ENCODE data around the gene GIGYF1. TPM values are rescaled to one million over a fixed set of nuclear protein-coding genes. Genes with fewer than 3 reads are reported as not detected.

Gene GIGYF1
- total and polyA plus RNA-seq, 9 donors, result 7.0 to 93.0 (median 56.1) TPM

GRCh38 chr7:100630066-100630465 is 64.0 kb downstream of the GIGYF1 start:
- Histone ChIP-seq H3K36me3 (no peaks in the 10 kb centered on the region), H3K27me3 (no peaks in the 10 kb centered on the region), H3K27ac (no peak overlapping the region), H3K9me3 (no peaks in the 10 kb centered on the region), H3K4me3 (no peak overlapping the region), H3K4me1 (ENCODE audit: insufficient read depth) (peaks cover 11% of the 10 kb centered on the region)
- TF ChIP-seq EP300 (IDR thresholded peaks at IDR 0.05) (no peak), CTCF (IDR thresholded peaks at IDR 0.05) (no peak)
- WGBS, 3 donors, result 86 to 94% (median 89%) methylated on average over 4 of the region's 4 CpGs
- intact Hi-C loops (cut with DNase I), result no loop called here
- DNase-seq, result no peak

Other genes with a start within 250 kb of the GIGYF1 start
- 1 to 10 TPM in 2 of 7 donors, under 1 TPM in 4, not detected in 1; 0.45 to 3.0 (median 0.87) TPM for gene SPACDR, start 230.0 kb downstream of the GIGYF1 start, total RNA-seq
- gene SPACDR, start 230.0 kb downstream of the GIGYF1 start, polyA plus RNA-seq, result under 1 TPM; 0.25 to 0.71 TPM
- 10 to 100 TPM; 19.8 to 57.3 (median 47.5) TPM for gene TSC22D4, start 215.0 kb downstream of the GIGYF1 start, total RNA-seq
- 10 to 100 TPM in 1 of 2 donors, 1 to 10 TPM in 1; 6.5 to 40.4 TPM for gene TSC22D4, start 215.0 kb downstream of the GIGYF1 start, polyA plus RNA-seq
- gene NYAP1, start 210.3 kb downstream of the GIGYF1 start, total RNA-seq, result 10 to 100 TPM in 1 of 7 donors, 1 to 10 TPM in 6; 3.8 to 10.1 (median 8.5) TPM
- 1 to 10 TPM in 1 of 2 donors, under 1 TPM in 1; 0.28 to 4.8 TPM for gene NYAP1, start 210.3 kb downstream of the GIGYF1 start, polyA plus RNA-seq
- 100 to 1,000 TPM in 1 of 7 donors, 10 to 100 TPM in 6; 44.7 to 115 (median 61.5) TPM for gene AGFG2, start 155.0 kb downstream of the GIGYF1 start, total RNA-seq
- 10 to 100 TPM; 10.0 to 55.9 TPM for gene AGFG2, start 155.0 kb downstream of the GIGYF1 start, polyA plus RNA-seq
- 10 to 100 TPM in 2 of 7 donors, 1 to 10 TPM in 5; 3.2 to 10.1 (median 7.2) TPM for gene SAP25, start 120.3 kb downstream of the GIGYF1 start, total RNA-seq
- gene SAP25, start 120.3 kb downstream of the GIGYF1 start, polyA plus RNA-seq, result 1 to 10 TPM in 1 of 2 donors, not detected in 1; 4.0 TPM
- 100 to 1,000 TPM in 3 of 7 donors, 10 to 100 TPM in 4; 65.2 to 133 (median 90.6) TPM for gene LRCH4, start 108.1 kb downstream of the GIGYF1 start, total RNA-seq
- 10 to 100 TPM in 1 of 2 donors, 1 to 10 TPM in 1; 3.5 to 50.3 TPM for gene LRCH4, start 108.1 kb downstream of the GIGYF1 start, polyA plus RNA-seq
- 1 to 10 TPM in 3 of 7 donors, under 1 TPM in 4; 0.34 to 2.2 (median 0.84) TPM for gene FBXO24, start 107.9 kb downstream of the GIGYF1 start, total RNA-seq
- gene FBXO24, start 107.9 kb downstream of the GIGYF1 start, polyA plus RNA-seq, result under 1 TPM; 0.33 to 0.63 TPM
- 100 to 1,000 TPM in 3 of 7 donors, 10 to 100 TPM in 4; 24.3 to 185 (median 67.5) TPM for gene PCOLCE, start 91.9 kb downstream of the GIGYF1 start, total RNA-seq
- gene PCOLCE, start 91.9 kb downstream of the GIGYF1 start, polyA plus RNA-seq, result 10 to 100 TPM; 42.4 to 56.2 TPM
- gene MOSPD3, start 81.7 kb downstream of the GIGYF1 start, total RNA-seq, result 10 to 100 TPM in 6 of 7 donors, 1 to 10 TPM in 1; 9.4 to 27.7 (median 24.7) TPM
- 10 to 100 TPM in 1 of 2 donors, 1 to 10 TPM in 1; 9.2 to 24.4 TPM for gene MOSPD3, start 81.7 kb downstream of the GIGYF1 start, polyA plus RNA-seq
- gene TFR2, start 52.7 kb downstream of the GIGYF1 start, total RNA-seq, result under 1 TPM in 4 of 7 donors, not detected in 3; 0.12 to 0.79 (median 0.26) TPM
- gene TFR2, start 52.7 kb downstream of the GIGYF1 start, polyA plus RNA-seq, result under 1 TPM; 0.06 to 0.13 TPM
- not detected for gene ACTL6B, start 37.8 kb downstream of the GIGYF1 start, total RNA-seq
- not detected for gene ACTL6B, start 37.8 kb downstream of the GIGYF1 start, polyA plus RNA-seq
- 100 to 1,000 TPM; 109 to 281 (median 216) TPM for gene GNB2, start 20.5 kb downstream of the GIGYF1 start, total RNA-seq
- gene GNB2, start 20.5 kb downstream of the GIGYF1 start, polyA plus RNA-seq, result 100 to 1,000 TPM in 1 of 2 donors, 10 to 100 TPM in 1; 18.9 to 187 TPM
- gene POP7, start 11.9 kb upstream of the GIGYF1 start, total RNA-seq, result 10 to 100 TPM; 13.8 to 29.2 (median 22.2) TPM
- 10 to 100 TPM; 11.1 to 26.5 TPM for gene POP7, start 11.9 kb upstream of the GIGYF1 start, polyA plus RNA-seq
- under 1 TPM in 2 of 7 donors, not detected in 5; 0.20 to 0.25 TPM for gene EPO, start 26.2 kb upstream of the GIGYF1 start, total RNA-seq
- under 1 TPM in 1 of 2 donors, not detected in 1; 0.05 TPM for gene EPO, start 26.2 kb upstream of the GIGYF1 start, polyA plus RNA-seq
- not detected for gene ZAN, start 39.3 kb upstream of the GIGYF1 start, total RNA-seq
- not detected for gene ZAN, start 39.3 kb upstream of the GIGYF1 start, polyA plus RNA-seq
- 100 to 1,000 TPM in 3 of 7 donors, 10 to 100 TPM in 4; 31.0 to 119 (median 89.8) TPM for gene EPHB4, start 133.3 kb upstream of the GIGYF1 start, total RNA-seq
- 10 to 100 TPM; 24.4 to 38.2 TPM for gene EPHB4, start 133.3 kb upstream of the GIGYF1 start, polyA plus RNA-seq
- gene SLC12A9, start 158.5 kb upstream of the GIGYF1 start, total RNA-seq, result 10 to 100 TPM; 10.1 to 31.8 (median 26.9) TPM
- gene SLC12A9, start 158.5 kb upstream of the GIGYF1 start, polyA plus RNA-seq, result 10 to 100 TPM in 1 of 2 donors, 1 to 10 TPM in 1; 4.7 to 20.9 TPM
- 10 to 100 TPM; 42.9 to 98.8 (median 82.0) TPM for gene TRIP6, start 173.1 kb upstream of the GIGYF1 start, total RNA-seq
- 10 to 100 TPM; 17.3 to 72.5 TPM for gene TRIP6, start 173.1 kb upstream of the GIGYF1 start, polyA plus RNA-seq
- 100 to 1,000 TPM in 5 of 7 donors, 10 to 100 TPM in 2; 74.2 to 191 (median 149) TPM for gene SRRT, start 180.9 kb upstream of the GIGYF1 start, total RNA-seq
- gene SRRT, start 180.9 kb upstream of the GIGYF1 start, polyA plus RNA-seq, result 100 to 1,000 TPM in 1 of 2 donors, 10 to 100 TPM in 1; 45.8 to 111 TPM
- gene UFSP1, start 195.5 kb upstream of the GIGYF1 start, total RNA-seq, result 1 to 10 TPM; 2.9 to 7.9 (median 4.7) TPM
- gene UFSP1, start 195.5 kb upstream of the GIGYF1 start, polyA plus RNA-seq, result 1 to 10 TPM in 1 of 2 donors, under 1 TPM in 1; 0.38 to 1.8 TPM
- gene ACHE, start 201.6 kb upstream of the GIGYF1 start, total RNA-seq, result 10 to 100 TPM in 2 of 7 donors, 1 to 10 TPM in 4, under 1 TPM in 1; 0.48 to 15.3 (median 4.9) TPM
- 1 to 10 TPM in 1 of 2 donors, under 1 TPM in 1; 0.37 to 1.8 TPM for gene ACHE, start 201.6 kb upstream of the GIGYF1 start, polyA plus RNA-seq